ENCODE results near the gene UBC.
"Not testable (repeated sequence)": the region's sequence is repeated elsewhere in the genome, so short reads cannot be mapped to it uniquely, and the experiment has no call there.

Gene UBC

DNA sequence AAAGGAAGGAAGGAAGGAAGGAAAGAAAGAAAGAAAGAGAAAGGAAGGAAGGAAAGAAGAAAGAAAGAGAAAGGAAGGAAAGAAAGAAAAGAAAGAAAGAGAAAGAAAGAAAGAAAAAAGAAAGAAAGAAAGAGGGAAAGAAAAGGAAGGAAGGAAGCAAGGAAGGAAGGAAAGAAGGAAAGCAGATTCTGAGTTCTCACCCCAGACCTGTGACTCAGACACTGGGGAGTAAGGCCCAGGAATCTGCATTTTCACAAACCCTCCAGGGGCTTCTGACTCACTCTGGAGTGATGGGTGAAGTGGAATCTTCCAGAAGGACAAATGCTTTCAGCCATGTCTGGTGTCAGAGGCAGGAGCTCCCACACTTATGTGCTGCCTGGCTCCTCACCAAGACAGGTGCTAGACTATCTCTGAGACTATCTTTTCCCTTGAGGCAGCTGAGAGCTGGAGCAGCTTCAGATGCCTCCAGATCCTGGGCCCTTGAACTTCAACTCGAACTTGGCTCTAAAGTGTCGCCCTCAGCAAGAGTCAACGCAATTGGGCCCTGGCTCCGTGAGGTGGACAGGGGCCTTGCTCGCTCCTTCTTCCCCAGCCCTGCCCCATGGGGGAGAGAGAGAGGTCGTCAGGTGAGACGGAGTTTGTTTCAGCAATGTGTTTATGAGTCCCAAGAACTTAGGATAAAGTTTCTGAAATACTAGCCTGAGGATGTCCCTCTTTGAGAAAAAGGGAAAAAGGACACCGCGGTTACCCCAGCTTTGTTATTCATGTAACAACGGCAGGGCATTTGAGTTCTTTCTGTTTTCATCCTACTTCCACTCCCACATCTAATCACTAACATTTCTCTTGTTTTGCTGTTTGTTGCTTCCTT, 31.0 kb downstream of the UBC start:
- no peak for FAIRE-seq

DNA sequence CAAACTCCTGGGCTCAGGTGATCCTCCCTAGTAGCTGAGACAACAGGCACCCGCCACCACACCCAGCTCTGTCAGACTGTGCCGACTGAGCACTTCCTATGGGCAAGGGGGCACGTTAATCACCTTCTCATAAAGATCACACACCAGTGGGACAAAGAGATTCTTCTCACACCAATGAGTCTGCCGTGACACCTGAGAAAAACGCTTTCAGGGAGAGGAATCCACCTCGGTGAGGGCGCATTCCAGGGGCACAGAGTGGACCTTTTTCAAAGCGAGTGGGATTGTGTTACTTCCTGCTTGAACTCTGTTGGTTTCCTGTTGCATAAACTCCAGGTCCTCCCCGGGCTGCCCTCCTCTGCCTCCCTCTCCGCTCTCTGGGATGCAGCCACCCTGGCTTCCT, 33.3 kb downstream of the UBC start:
- FAIRE-seq, result no peak

DNA sequence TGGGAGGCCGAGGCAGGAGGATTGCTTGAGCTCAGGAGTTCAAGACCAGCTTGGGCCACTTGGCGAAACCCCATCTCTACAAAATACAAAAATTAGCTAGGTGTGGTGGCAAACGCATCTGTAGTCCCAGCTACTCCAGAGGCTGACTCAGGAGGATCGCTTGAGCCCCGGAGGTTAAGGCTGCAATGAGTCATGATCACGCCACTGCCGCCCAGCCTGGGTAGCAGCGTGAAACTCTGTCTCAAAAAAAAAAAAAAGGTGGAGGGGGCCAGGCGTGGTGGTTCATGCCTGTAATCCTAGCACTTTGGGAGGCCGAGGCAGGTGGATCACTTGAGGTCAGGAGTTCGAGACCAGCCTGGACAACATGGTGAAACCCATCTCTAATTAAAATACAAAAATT, 34.1 kb downstream of the UBC start:
- not testable (repeated sequence) for FAIRE-seq

DNA sequence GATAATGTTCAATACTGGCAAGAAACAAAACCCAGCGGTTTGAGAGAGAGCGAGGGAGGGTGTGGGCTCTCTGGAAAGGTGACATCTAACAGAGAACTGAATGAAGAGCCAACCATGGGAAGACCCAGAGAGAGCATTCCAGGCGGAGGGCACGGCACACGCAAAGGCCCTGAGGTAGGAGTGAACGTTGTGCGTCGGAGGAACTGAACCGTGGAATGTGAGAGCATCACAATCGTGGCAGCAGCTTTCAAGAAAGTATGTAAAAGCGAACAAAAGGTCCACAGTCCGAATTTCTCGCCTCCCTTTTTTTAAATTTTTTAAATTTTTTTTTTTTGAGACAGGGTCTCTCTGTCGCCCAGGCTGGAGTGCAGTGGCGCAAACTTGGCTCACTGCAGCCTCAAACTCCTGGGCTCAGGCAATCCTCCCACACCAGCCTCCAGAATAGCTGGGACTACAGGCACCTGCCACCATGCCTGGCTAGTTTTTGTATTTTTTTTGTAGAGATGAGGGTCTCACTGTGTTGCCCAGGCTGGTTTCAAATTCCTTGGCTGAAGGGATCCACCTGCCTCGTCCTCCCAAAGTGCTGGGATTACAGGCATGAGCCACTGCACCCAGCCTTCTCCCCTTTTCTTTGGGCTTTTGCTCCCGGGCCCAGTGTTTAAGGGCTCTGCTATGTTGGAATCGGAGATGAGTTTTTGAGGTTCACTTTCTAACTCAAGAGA, 35.5 kb downstream of the UBC start:
- FAIRE-seq, result no peak

DNA sequence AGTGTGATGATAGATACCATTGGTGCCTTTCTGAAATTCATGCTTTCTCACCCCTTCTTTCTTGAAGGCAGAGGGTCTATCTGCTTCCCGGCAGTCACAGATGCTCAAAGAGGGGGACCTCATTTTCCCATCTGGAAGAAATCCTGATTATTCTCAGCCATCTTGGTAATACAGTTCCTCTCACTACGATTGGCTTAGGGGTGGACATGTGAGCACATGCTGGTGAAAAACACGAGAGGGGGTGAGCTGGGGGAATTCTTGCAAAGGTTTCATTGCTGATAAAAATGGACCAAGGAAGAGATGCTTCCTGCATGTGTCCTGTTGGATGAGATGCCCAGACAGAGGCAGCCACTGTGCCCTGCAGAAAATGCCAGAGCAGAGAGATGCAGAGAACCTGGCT, 37.0 kb downstream of the UBC start:
- FAIRE-seq, result no peak

DNA sequence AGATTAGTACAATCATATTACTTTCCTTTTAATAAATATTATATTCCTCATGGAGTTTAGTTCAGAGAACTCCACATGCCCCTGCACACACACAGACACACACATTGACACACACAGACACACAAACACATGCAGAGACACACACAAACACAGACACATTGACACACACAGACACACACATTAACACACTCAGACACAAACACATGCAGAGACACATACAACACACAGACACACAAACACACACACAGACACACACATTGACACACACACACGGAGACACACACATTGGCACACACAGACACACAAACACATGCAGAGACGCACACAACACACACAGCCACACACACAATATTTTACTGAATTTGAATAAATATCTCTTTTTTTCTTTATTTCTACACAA, 38.3 kb downstream of the UBC start:
- no peak for FAIRE-seq

DNA sequence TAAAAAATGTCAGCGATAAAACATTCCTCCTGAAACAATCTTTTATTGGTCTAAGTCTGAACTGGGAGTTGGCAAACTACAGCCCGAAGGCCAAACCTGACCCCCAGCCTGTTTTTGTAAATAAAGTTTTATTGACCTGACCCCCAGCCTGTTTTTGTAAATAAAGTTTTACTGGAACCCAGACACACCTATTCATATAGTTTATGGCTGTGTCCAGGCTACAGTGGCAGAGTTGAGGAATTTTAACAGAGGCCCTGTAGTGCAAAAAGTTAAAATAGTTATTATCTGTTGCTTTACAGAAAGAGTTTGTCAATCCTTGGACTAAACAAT, 38.7 kb downstream of the UBC start:
- no peak for FAIRE-seq

DNA sequence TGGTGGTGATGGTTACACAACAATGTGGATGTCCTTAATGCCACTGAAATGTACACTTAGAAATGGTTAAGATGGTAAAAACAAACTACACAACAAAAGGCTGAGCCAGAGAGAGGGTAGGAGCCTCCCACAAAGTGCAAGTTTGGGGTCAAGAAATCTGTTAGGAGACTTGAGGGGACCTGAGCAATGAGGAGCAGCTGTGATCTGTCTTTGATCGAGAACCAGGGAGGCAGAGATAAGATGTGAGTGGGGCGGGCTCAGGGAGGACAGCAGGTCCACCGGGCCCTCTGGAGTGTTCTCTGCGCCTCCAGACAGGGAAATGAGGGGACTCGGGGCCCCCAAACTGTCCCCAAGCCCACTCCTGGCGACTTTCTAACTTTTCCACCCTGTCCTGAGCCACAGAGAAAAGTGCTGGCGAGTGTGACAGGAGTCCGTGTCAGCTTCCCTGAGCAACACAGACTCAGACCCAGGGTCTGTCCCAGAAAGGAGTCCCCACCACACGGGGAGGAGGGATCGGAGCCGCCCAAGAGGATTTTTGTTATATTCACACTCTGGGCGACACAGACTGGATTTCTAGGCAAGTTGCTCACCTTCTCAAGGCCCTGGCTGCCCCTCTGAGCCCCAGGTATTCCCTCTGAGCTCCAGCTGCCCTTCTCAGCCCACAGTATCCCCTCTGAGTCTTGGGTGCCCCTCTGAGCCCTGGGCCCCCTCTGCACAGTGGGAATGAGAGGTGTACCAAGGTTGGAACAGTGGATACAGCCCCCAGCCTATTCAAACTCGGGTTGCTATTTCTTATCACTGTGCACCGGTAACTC, 39.3 kb downstream of the UBC start:
- no peak for FAIRE-seq

DNA sequence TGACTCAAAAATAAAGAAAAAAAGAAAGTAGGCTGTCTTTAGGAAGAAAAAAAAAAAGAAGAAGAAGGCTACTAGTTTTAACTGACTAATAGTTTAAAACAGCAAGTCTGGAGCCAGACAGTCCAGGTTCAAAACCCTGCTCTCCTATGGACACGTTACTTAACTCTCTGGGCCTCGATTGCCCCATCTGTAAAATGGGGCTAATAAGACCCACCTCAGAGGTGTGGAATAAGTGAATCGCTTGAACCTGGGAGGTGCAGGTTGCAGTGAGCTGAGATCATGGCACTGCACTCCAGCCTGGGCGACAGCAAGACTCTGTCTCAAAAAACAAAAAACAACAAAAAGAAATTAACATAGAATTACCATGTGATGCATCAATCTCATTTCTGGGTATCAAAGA, 40.3 kb downstream of the UBC start:
- no peak for FAIRE-seq

DNA sequence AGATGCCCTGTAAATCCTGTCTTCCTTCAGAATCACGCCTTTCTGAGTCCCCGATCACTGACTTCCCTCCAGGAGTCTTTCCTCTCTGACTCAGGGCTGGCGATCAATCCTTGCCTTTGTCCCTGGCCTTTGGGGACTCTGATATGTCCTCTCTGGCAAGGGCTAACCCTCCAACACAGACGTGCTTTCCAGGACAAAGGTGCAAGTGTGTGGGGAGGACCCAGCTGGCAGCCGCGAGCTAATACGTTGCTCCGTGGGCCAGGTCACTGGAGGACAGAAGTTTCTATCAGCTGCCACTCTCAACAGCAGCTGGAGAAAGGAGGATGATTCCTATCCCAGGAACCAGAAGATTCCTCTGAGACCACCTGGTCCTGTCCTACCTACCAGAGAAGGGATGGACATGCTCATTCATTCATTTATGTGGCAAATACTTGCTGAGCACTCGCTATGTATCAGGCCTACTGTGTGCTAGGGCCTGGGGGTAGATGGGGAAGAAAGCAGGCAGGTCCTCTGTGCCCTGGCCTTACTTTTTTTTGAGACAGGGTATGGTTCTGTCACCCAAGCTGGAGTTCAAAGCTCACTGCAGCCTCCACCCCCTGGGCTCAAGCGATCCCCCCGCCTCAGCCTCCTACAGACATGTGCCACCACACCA, 42.3 kb downstream of the UBC start:
- FAIRE-seq, result no peak

DNA sequence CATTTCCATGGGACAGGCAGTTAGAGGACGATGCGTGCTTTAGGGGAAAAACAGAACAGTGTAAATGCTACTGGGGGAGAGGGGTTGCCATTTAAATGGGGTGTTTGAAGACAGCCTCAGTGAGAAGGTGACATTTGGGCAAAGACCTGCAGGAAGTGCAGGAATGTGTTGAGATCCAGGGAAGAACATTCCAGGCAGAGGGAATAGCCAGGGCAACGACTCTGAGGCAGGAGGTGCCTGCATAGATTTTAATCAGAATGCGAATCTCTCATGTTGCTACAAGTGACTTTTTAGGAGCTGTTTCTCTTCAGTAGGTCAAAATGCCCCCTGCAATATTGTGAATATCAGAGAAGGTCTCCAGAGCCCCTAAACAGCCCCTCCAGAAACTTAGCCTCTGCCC, 43.2 kb downstream of the UBC start:
- FAIRE-seq, result no peak

DNA sequence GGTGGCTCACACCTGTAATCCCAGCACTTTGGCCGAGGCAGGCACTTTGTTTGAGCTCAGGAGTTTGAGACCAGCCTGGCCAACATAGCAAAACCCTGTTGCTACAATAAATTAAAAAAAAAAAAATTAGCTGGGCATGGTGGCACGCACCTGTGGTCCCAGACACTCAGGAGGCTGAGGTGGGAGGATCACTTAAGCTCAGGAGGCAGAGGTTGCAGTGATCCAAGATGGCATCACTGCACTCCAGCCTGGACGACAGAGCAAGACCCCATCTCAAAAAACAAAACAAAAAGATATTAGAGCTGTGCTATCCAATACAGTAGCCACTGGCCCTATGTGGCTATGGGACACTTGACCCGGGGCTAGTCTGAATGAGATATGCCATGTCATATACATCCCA, 43.9 kb downstream of the UBC start:
- FAIRE-seq, result no peak

DNA sequence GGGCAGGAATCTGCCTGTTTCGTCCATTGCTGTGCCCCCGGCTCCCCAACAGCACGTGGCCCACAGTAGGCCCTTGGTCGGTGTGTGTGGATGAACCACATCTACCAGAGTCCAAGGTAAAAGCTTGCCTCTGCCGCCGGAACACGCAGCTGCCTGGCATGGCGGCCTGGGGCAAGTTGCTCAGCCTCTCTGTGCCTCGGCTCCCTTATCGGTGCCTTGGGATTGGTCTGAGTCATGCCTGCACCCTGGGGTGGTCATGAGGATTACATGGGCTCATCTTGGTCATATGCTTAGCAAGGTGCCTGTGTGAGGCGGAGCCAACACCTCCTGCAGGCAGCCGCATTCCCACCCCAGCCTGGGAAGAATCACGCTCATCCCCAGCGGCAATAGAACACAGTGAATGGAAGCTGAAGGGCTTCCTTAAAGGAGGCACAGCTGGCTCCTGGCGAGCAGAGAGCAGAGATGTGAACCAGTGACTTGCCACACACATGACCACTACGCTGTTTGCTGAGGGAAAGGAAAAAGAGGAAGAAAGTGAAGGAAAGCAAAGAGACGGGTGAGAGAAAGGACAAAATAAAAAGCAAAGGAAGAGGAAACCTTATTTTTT, 45.3 kb downstream of the UBC start:
- FAIRE-seq, result no peak

DNA sequence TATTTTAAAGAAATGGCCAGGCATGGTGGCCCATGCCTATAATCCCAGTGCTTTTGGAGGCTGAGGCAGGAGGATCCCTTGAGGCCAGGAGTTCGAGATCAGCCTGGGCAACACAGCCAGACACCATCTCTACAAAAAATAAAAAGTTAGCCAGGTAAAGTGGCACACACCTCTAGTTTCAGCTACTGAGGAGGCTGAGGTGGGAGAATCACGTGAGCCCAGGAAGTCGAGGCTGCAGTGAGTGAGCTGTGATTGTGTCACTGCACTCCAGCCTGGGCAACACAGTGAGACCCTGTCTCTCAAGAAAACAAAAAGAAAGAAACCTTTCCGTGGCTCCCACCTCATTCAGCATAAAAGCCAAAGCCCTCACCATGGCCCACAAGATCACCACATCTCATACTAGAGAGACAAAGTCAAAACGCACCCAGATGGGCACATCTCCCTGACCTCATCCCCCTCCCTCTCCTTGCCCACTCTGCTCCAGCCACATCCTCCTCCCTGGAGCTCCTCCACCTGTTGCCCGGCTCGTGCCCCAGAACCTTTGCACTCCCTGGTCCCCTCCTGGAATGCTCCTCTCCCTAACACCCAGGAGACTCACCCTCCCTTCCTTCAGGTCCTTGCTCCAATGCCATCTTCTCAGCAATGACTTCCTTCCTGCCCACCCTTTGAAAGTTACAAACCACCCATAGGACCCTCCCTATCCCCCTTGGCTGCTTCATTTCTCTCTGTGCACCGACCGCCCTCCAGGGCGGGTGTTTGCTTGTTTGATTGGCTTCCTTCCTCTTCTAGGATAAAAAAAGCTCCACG, 46.0 kb downstream of the UBC start:
- no peak for FAIRE-seq

DNA sequence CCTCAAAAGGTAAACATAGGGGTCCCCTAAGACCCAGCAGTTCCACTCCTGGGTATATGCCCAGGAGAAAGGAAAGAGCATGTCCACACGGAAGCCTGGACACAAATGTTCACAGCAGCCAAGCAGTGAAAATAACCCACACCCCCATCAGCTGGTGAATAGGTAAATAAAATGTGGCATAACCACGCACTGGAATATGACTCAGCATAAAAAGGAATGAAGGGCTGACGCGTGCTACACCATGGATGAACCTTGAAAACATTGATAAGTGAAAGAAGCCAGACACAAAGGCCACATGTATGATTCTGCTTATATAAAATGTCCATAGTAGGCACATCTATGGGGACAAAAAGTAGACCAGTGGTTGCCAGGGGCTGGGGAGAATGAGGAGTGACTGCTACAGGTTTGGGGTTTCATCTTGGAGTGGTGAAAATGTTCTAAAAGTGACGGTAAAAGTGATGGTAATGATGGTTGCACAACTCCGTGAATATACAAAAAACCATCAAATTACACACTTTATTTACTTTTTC, 47.0 kb downstream of the UBC start:
- FAIRE-seq, result no peak

DNA sequence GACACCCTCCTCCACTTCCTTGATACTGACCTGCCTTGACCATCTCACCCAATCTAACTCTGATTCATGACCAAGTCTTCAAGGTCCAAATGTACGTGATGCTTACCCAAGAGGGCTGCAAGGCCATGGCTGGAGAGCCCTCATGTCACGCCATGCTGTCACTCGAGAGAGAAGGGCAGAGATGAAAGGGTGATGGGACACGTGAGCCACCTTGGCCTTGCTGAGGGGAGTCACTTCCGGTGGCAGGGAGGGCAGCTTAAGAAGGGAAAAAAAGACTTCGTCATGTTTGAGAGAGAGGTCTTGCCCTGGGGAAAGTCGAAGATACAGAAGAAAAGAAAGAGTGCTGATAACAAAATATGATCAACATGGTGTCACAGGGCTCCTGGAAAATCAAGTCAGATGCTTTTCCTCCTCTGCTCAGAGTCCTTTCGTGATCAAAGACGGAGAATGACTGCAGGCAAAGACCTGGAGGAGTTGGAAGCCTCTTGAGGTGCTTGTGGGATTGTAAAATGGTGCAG, 47.5 kb downstream of the UBC start:
- no peak for FAIRE-seq

DNA sequence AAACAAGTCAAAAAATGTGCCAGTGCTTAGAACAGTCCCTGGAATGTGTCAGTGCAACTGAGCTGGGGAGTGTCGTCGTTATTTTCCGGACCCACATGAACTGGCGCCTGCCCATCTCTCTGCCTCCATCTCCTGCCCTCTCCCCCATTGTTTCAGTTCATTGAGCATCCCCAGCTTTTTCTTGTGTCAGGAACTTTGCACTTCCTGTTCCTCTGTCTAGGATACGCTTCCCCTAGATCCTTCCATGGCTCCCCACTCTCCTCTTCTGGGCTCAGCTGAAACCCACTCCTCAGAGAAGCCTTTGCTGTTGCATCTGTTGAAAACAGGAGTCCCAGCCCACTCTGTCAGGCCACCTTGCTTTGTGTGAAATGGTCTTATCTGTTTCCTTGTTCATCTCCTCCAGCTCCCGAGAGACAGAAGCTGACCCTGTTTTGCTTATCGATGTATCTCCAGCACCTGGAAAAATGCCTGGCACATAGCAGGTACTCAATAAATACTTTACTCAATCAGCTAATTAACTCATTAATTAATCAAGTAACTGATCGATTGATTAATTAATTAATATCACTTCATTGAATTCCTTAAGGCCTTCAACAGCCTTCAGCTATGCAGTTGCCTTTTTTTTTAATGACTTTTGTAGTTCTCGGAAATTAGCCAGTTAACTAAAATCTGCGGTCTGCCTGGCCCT, 48.1 kb downstream of the UBC start:
- FAIRE-seq, result no peak

DNA sequence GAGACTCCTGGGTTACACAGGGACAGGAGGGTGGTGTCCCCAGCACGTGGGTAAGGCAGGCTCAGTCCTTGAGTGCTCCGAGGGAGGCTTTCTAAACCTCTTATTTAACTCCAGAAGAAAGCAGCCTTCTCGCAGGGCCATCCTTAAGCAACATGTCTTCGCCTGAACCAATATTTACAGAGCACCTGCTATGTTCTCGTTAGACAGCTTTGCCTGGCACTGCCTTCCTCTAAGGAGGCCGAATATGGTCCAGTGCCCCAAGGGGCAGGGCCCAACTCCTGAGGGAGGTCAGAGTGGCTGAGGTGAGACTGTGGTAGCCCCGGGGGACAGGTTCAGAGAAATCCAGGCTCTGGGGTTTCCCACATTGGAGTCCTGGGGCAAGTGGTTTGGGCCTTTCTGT, 48.7 kb downstream of the UBC start:
- no peak for FAIRE-seq

DNA sequence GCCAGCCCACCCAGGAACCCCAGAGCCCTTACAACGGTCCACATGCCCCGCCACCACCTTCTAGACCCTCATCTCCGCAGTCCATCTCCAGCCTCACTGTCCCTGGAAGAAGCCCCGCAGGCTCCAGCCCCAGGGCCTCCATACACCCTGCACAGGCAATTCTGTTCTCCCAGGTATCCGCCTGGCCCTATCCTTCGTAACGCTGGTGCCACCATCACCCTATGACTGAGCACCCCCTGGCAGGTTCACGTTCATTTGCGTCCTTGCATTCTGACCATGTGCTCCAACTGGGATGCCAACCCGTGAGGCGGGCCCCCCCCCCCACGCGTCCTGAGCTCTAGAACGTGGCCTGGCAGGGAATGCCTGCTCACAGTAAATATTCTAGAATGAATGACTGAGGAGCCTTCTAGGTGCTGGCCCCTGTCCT, 50.1 kb downstream of the UBC start:
- FAIRE-seq, result no peak
